T-helper 2 cell treated with Interferon-gamma antibody and Interleukin-4, amounts not matched to agents 5 μg/mL and 100 μg/mL, for 36 hours (primary cell): ENCODE measurements around the gene SLC22A4.
A peak's percentile ranks its signal among the peaks of the same experiment; 100 is the strongest.

Experiments used
- DNase-seq: peaks from one replicate; pipeline ENCODE4 v3.0.0; 2021; ENCODE audit warnings: low spot score
- H3K27ac Mint-ChIP-seq: one replicate; pipeline ENCODE4 v1.8.0; 2021; ENCODE audit warnings: mild to moderate bottlenecking, mixed read lengths
- H3K27me3 Mint-ChIP-seq: one replicate; pipeline ENCODE4 v1.8.0; 2021; ENCODE audit warnings: low read depth, mixed read lengths
- H3K36me3 Mint-ChIP-seq: one replicate; pipeline ENCODE4 v1.8.0; 2021; ENCODE audit warnings: low read depth, mixed read lengths
- H3K4me1 Mint-ChIP-seq: one replicate; pipeline ENCODE4 v1.8.0; 2021; ENCODE audit warnings: low read depth, mixed read lengths
- H3K4me3 Mint-ChIP-seq: one replicate; pipeline ENCODE4 v1.8.0; 2022; ENCODE audit warnings: mild to moderate bottlenecking, moderate library complexity, mixed read lengths
- H3K9me3 Mint-ChIP-seq: one replicate; pipeline ENCODE4 v1.8.0; 2021; ENCODE audit warnings: mixed read lengths

SLC22A4 gene

DNA sequence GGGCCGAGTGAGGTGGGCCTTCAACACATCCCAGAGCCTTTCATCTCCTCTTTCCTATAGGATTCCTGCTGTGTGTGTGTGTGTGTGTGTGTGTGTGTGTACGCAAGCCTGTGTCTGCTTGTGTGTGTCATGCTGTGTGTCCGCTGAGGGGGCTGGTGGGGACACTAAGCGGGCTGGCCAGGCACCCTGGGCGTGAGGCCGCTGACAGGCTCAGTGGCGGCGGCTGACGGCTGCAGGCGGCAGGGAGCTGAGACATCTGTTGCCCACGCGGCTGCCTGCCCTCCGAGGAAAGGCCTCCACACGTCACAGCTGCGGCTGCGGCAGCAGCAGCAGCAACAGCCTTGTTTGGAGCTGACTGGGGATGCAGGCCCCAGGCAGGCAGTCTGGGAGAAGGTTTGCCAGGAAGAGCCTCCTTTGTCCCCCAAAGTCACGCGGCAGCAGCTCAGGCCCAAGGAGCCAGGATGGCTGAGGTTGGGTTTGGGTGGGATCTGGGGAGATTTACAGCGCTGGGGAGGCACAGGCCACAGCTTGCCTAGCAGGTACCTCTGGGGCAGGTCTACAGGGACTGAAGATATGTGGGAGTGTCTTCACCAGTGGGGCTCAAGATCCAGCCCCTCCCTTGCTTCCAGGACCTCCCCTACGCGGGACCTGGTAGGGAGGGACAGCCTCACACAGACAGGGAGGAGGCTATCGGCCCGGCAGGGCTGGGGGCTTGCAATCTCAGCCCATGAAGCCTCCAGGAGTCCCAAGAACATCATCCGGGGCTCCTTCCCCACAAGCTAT lies 34.9 kb upstream of the SLC22A4 start:
- Mint-ChIP-seq H3K27me3 (peaks cover 23% of the 10 kb centered on the region), H3K4me3 (no peak overlapping the region), H3K27ac (no peak overlapping the region), H3K9me3 (no peaks in the 10 kb centered on the region), H3K4me1 (peaks cover 8% of the 10 kb centered on the region), H3K36me3 (no peaks in the 10 kb centered on the region)
- DNase-seq, result no peak

- H3K27ac Mint-ChIP-seq, result no peak overlapping the region
- no peak for DNase-seq
- H3K4me1 Mint-ChIP-seq, result peaks cover 8% of the 10 kb centered on the region
- no peak overlapping the region for H3K4me3 Mint-ChIP-seq
- H3K9me3 Mint-ChIP-seq, result no peaks in the 10 kb centered on the region
- H3K36me3 Mint-ChIP-seq, result no peaks in the 10 kb centered on the region
- peaks cover 23% of the 10 kb centered on the region for H3K27me3 Mint-ChIP-seq
Measured at GRCh38 chr5:132260051-132260450, 34.1 kb upstream of the SLC22A4 start.

DNA sequence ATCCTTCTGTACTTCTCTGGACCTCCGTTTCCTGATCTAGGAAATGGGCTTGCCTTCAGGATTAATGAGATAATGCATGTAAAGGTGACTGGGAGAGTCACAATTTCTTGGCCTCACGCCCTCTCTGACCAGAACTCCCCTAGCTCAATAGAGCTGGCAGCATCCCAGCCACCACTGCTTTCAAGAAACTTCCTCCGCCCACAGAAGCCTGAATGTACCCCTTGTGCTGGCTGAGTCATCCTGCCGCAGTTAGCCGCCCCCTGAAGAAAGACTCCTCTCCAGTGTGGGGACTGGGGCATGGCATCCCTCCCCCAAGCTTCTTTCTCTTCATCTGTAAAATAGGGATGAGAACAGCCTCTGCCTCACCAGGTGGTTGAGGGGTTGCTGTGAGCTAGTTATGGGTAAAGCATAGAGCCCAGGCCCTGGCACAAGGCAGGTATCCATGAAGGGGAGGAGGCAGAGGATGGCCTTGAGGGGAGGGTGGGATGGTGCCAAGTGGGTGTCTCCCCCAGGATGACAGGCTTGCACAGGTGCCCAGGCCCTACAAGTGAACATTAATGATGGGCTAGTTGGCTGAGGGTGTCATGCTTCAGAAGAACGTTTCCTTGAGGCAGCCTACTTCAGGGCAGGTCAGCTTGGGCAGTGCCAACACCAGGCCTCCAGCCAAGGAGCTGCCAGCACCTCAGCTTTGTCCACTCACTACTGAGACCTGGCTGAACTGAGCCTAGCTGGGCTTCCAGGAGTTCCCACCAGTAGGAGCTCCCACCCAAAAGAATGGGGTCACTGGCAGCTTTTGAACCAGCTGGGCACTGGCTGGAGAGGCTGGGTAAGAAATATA lies 33.3 kb upstream of the SLC22A4 start:
- Mint-ChIP-seq H3K36me3 (no peaks in the 10 kb centered on the region), H3K27ac (no peak overlapping the region), H3K4me3 (no peak overlapping the region), H3K4me1 (peaks cover 8% of the 10 kb centered on the region), H3K9me3 (no peaks in the 10 kb centered on the region), H3K27me3 (peaks cover 18% of the 10 kb centered on the region)
- peak; percentile 63 for DNase-seq

GRCh38 chr5:132261881-132262845 lies 32.0 kb upstream of the SLC22A4 start:
- Mint-ChIP-seq H3K4me3 (no peak overlapping the region), H3K4me1 (peaks cover 8% of the 10 kb centered on the region), H3K27me3 (peaks cover 8% of the 10 kb centered on the region), H3K9me3 (no peaks in the 10 kb centered on the region), H3K36me3 (no peaks in the 10 kb centered on the region), H3K27ac (no peak overlapping the region)
- no peak for DNase-seq

DNA sequence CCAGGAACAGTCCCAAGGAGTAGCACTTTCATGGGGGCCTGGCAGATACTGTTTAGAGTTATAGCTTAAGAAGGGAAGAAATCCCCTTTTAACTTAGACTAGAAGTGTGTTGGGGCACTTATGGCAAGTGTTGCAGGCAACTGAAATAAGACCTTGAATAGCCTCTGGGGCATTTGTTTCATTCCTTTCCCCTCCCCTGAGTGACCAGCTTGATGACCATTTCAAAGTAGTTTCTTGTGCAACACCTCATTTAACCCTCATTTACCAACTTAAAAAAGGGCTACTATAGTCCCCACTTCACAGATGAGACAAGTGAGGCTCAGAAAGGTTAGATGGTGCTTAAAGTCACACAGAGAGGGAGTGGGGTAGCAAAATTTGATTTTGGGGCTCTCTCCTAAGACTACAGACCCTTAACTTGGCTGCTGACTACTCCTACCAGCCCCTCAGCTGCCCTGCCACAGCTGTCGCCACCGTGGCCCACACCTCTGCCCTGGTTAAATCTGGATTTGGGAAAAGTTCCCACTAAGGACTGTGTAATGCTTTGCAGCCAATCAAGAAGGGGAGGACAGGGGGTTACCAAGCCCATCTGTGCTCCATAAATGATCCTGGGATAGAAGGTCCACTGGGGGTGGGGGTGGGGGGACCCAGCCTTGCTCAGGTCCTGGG lies 31.2 kb upstream of the SLC22A4 start:
- Mint-ChIP-seq H3K4me1 (peaks cover 10% of the 10 kb centered on the region), H3K27me3 (peaks cover 5% of the 10 kb centered on the region), H3K36me3 (no peaks in the 10 kb centered on the region), H3K4me3 (no peak overlapping the region), H3K27ac (no peak overlapping the region), H3K9me3 (no peaks in the 10 kb centered on the region)
- no peak for DNase-seq

- H3K4me1 Mint-ChIP-seq, result peaks cover 10% of the 10 kb centered on the region
- no peak overlapping the region for H3K4me3 Mint-ChIP-seq
- H3K36me3 Mint-ChIP-seq, result no peaks in the 10 kb centered on the region
- H3K9me3 Mint-ChIP-seq, result no peaks in the 10 kb centered on the region
- peak; percentile 27 for DNase-seq
- H3K27ac Mint-ChIP-seq, result no peak overlapping the region
- H3K27me3 Mint-ChIP-seq, result no peaks in the 10 kb centered on the region
Measured at GRCh38 chr5:132263548-132264261, 30.5 kb upstream of the SLC22A4 start.

GRCh38 chr5:132264546-132265335 lies 29.5 kb upstream of the SLC22A4 start:
- H3K4me1 Mint-ChIP-seq, result peaks cover 10% of the 10 kb centered on the region
- no peak overlapping the region for H3K4me3 Mint-ChIP-seq
- H3K9me3 Mint-ChIP-seq, result no peaks in the 10 kb centered on the region
- no peak for DNase-seq
- no peaks in the 10 kb centered on the region for H3K36me3 Mint-ChIP-seq
- H3K27ac Mint-ChIP-seq, result no peak overlapping the region
- H3K27me3 Mint-ChIP-seq, result no peaks in the 10 kb centered on the region

DNA sequence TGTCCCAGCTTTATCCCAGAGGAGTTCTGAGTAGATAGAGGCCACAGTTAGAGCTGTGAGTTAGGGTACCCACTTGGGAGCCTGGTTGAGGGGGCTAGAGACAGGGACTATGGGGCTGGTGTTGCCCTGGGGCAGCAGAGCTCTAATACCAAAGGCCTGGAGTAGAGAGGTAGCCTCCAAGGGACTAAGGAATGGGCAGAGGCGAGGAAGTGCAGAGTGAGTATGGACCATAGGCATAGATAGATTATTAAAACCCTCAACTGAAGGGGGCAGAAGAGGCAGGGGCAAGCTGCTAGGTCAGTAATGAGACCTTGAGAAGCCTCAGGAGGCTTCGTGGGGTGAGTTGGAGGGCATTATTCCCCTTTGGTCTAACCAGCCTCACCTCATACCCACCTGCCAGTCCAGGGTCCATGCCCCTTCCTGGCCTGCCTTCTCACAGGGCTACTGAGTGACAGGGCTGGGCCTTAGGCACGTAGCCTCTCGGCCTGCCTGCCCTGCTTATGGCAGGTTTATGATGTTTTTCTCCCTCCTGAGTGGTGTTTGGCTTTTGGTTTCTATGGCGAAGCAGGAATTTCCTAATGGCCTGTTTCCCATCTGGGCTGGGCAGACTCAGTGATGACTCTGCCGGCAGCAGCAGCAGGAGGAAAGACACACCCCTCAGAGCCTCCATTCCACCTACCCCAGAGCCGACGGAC lies 28.7 kb upstream of the SLC22A4 start:
- no peak overlapping the region for H3K27ac Mint-ChIP-seq
- no peaks in the 10 kb centered on the region for H3K36me3 Mint-ChIP-seq
- H3K27me3 Mint-ChIP-seq, result no peaks in the 10 kb centered on the region
- H3K4me1 Mint-ChIP-seq, result peaks cover 6% of the 10 kb centered on the region
- no peak for DNase-seq
- H3K4me3 Mint-ChIP-seq, result no peak overlapping the region
- no peaks in the 10 kb centered on the region for H3K9me3 Mint-ChIP-seq

- Mint-ChIP-seq H3K27ac (no peak overlapping the region), H3K4me1 (peaks cover 3% of the 10 kb centered on the region), H3K9me3 (no peaks in the 10 kb centered on the region), H3K27me3 (no peaks in the 10 kb centered on the region), H3K4me3 (no peak overlapping the region), H3K36me3 (no peaks in the 10 kb centered on the region)
- no peak for DNase-seq
Measured at GRCh38 chr5:132266031-132266835, 28.0 kb upstream of the SLC22A4 start.

DNA sequence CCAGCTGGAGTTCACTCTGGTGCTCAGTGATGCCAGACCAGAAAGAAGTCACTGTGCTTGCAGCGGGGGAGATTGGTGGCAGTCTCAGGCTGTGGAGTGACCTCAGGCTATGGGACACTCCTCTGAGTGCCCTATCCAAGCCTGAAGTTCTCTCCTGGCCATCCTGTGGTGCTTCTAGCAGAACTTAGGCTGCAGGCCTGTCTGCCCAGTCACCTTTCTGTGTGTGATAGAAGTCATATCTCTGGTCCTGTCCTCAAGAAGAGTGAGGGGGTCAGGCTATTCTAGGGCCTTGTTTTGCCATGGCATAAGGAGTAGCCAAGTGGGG lies 27.4 kb upstream of the SLC22A4 start:
- Mint-ChIP-seq H3K4me1 (peaks cover 3% of the 10 kb centered on the region), H3K27ac (no peak overlapping the region), H3K4me3 (no peak overlapping the region), H3K9me3 (no peaks in the 10 kb centered on the region), H3K27me3 (no peaks in the 10 kb centered on the region), H3K36me3 (no peaks in the 10 kb centered on the region)
- no peak for DNase-seq

GRCh38 chr5:132267166-132267739 lies 26.9 kb upstream of the SLC22A4 start:
- Mint-ChIP-seq H3K27me3 (no peaks in the 10 kb centered on the region), H3K9me3 (no peaks in the 10 kb centered on the region), H3K4me1 (peaks cover 3% of the 10 kb centered on the region), H3K27ac (peak overlapping the region; percentile 76), H3K36me3 (no peaks in the 10 kb centered on the region), H3K4me3 (no peak overlapping the region)
- no peak for DNase-seq
